ENCODE data around the gene FNIP2. TPM values are rescaled to one million over a fixed set of nuclear protein-coding genes. Genes with fewer than 3 reads are reported as not detected.

FNIP2 gene
- total and polyA plus RNA-seq, 2 donors (not counting 1 experiment from before 2014, with no cell fraction given), result 0.03 to 0.17 TPM

- Mint-ChIP-seq H3K4me1 (no peaks in the 10 kb centered on the region), H3K9me3 (ENCODE audit: insufficient read depth) (no peaks in the 10 kb centered on the region), H3K4me3 (no peak overlapping the region), H3K27ac (no peak overlapping the region), H3K27me3 (peaks cover 84% of the 10 kb centered on the region)
- Histone ChIP-seq H2AFZ (ENCODE audit: insufficient read depth, low read depth, low read length, poor library complexity, severe bottlenecking) (no peak overlapping the region), H3K4me2 (replicated peaks; ENCODE audit: low read depth, low read length, poor library complexity, severe bottlenecking) (no peak overlapping the region), H4K20me1 (ENCODE audit: control insufficient read depth, insufficient read depth, low read length, poor library complexity, severe bottlenecking) (no peaks in the 10 kb centered on the region), H3K9ac (ENCODE audit: low read length) (no peak overlapping the region), H3K4me1 (ENCODE audit: control insufficient read depth in 2 of 2, insufficient read depth in 2 of 2, low read length in 2 of 2) (peaks cover 0 to 5% of the 10 kb centered on the region in 2 donors), H3K9me3 (ENCODE audit: control extremely low read depth in 1 of 3, control insufficient read depth in 2 of 3, insufficient read depth in 1 of 3, low read length in 2 of 3) (peaks cover 0 to 5% (median 1%) of the 10 kb centered on the region in 3 donors), H3K27ac (ENCODE audit: low read length in 2 of 2) (no peak overlapping the region), H3K36me3 (replicated peaks in 1 of 2; ENCODE audit: control extremely low read depth in 1 of 2, control insufficient read depth in 1 of 2, extremely low read depth in 1 of 2, insufficient read depth in 2 of 2, low read length in 1 of 2) (no peaks in the 10 kb centered on the region), H3K79me2 (ENCODE audit: control insufficient read depth, insufficient read depth, low read length) (no peaks in the 10 kb centered on the region), H3K27me3 (replicated peaks in 1 of 4; ENCODE audit: control extremely low read depth in 1 of 4, control insufficient read depth in 3 of 4, insufficient read depth in 4 of 4, low read length in 3 of 4) (peaks cover 4 to 59% (median 56%) of the 10 kb centered on the region in 4 experiments), H3K4me3 (ENCODE audit: control extremely low read depth in 1 of 5, extremely low read depth in 1 of 5, insufficient read depth in 1 of 5, low read depth in 2 of 5, low read length in 4 of 5) (no peak overlapping the region)
- ChIA-PET POLR2A (no interaction called here), CTCF (no interaction called here)
- TF ChIP-seq EZH2 (IDR thresholded peaks at IDR 0.05; ENCODE audit: borderline replicate concordance, insufficient read depth, low read depth, low read length, poor library complexity, severe bottlenecking), result no peak
- TF ChIP-seq, protein P1, sequence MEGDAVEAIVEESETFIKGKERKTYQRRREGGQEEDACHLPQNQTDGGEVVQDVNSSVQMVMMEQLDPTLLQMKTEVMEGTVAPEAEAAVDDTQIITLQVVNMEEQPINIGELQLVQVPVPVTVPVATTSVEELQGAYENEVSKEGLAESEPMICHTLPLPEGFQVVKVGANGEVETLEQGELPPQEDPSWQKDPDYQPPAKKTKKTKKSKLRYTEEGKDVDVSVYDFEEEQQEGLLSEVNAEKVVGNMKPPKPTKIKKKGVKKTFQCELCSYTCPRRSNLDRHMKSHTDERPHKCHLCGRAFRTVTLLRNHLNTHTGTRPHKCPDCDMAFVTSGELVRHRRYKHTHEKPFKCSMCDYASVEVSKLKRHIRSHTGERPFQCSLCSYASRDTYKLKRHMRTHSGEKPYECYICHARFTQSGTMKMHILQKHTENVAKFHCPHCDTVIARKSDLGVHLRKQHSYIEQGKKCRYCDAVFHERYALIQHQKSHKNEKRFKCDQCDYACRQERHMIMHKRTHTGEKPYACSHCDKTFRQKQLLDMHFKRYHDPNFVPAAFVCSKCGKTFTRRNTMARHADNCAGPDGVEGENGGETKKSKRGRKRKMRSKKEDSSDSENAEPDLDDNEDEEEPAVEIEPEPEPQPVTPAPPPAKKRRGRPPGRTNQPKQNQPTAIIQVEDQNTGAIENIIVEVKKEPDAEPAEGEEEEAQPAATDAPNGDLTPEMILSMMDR (IDR thresholded peaks at IDR 0.05), result no peak
- no peak for ATAC-seq (ENCODE audit: low read depth)
- DNase-seq, result no peak
- intact Hi-C loops (cut with micrococcal nuclease), result no loop called here
These were observed 30.4 kb downstream of the FNIP2 start for GRCh38 chr4:158799013-158799770.

DNA sequence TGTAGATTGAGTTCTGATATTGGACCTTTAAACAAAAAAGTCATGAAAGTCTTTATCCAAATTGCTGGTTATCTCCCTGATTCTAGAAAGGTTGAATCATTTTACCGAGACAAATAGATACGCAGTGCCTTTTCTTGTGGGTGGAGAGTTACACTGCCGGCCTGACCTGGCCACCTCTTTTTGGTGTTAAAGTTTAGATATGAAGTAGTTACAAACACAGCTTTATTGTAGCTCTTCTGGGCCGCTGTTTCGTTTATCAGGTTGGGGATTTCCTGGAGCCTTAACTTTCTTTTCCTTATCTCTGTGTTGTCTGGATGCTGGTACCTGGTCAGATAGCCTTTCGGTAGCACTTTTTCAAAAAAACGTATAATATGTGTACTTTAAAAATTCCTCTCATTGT lies 31.0 kb downstream of the FNIP2 start:
- ChIA-PET CTCF (no interaction called here), POLR2A (no interaction called here)
- no peaks in the 10 kb centered on the region for H3K36me3 ChIP-seq (replicated peaks in 1 of 2; ENCODE audit: control extremely low read depth in 1 of 2, control insufficient read depth in 1 of 2, extremely low read depth in 1 of 2, insufficient read depth in 2 of 2, low read length in 1 of 2)
- Mint-ChIP-seq H3K4me3 (no peak overlapping the region), H3K27ac (no peak overlapping the region), H3K27me3 (peaks cover 85% of the 10 kb centered on the region), H3K9me3 (ENCODE audit: insufficient read depth) (no peaks in the 10 kb centered on the region), H3K4me1 (no peaks in the 10 kb centered on the region)
- H3K4me1 ChIP-seq (ENCODE audit: control insufficient read depth in 2 of 2, insufficient read depth in 2 of 2, low read length in 2 of 2), result peaks cover 0 to 5% of the 10 kb centered on the region in 2 donors
- DNase-seq (no peak), ATAC-seq (ENCODE audit: low read depth) (no peak)
- intact Hi-C loops (cut with micrococcal nuclease), result no loop called here
- peaks cover 4 to 66% (median 59%) of the 10 kb centered on the region in 4 experiments for H3K27me3 ChIP-seq (replicated peaks in 1 of 4; ENCODE audit: control extremely low read depth in 1 of 4, control insufficient read depth in 3 of 4, insufficient read depth in 4 of 4, low read length in 3 of 4)
- TF ChIP-seq, protein P1 (IDR thresholded peaks at IDR 0.05), result no peak
- TF ChIP-seq EZH2 (IDR thresholded peaks at IDR 0.05; ENCODE audit: borderline replicate concordance, insufficient read depth, low read depth, low read length, poor library complexity, severe bottlenecking), result no peak
- WGBS (ENCODE audit: insufficient coverage), result 100% methylated on average over 3 of the region's 7 CpGs
- H4K20me1 ChIP-seq (ENCODE audit: control insufficient read depth, insufficient read depth, low read length, poor library complexity, severe bottlenecking), result no peaks in the 10 kb centered on the region
- H3K27ac ChIP-seq (ENCODE audit: low read length in 2 of 2), result no peak overlapping the region
- H3K9ac ChIP-seq (ENCODE audit: low read length), result no peak overlapping the region
- no peak overlapping the region for H3K4me2 ChIP-seq (replicated peaks; ENCODE audit: low read depth, low read length, poor library complexity, severe bottlenecking)
- no peak overlapping the region for H2AFZ ChIP-seq (ENCODE audit: insufficient read depth, low read depth, low read length, poor library complexity, severe bottlenecking)
- H3K4me3 ChIP-seq (ENCODE audit: control extremely low read depth in 1 of 5, extremely low read depth in 1 of 5, insufficient read depth in 1 of 5, low read depth in 2 of 5, low read length in 4 of 5), result no peak overlapping the region
- no peaks in the 10 kb centered on the region for H3K79me2 ChIP-seq (ENCODE audit: control insufficient read depth, insufficient read depth, low read length)
- peaks cover 0 to 5% (median 0%) of the 10 kb centered on the region in 3 donors for H3K9me3 ChIP-seq (ENCODE audit: control extremely low read depth in 1 of 3, control insufficient read depth in 2 of 3, insufficient read depth in 1 of 3, low read length in 2 of 3)
